ENCODE results near the gene ETS1.
A peak's percentile ranks its signal among the peaks of the same experiment; 100 is the strongest.

The ETS1 gene

DNA sequence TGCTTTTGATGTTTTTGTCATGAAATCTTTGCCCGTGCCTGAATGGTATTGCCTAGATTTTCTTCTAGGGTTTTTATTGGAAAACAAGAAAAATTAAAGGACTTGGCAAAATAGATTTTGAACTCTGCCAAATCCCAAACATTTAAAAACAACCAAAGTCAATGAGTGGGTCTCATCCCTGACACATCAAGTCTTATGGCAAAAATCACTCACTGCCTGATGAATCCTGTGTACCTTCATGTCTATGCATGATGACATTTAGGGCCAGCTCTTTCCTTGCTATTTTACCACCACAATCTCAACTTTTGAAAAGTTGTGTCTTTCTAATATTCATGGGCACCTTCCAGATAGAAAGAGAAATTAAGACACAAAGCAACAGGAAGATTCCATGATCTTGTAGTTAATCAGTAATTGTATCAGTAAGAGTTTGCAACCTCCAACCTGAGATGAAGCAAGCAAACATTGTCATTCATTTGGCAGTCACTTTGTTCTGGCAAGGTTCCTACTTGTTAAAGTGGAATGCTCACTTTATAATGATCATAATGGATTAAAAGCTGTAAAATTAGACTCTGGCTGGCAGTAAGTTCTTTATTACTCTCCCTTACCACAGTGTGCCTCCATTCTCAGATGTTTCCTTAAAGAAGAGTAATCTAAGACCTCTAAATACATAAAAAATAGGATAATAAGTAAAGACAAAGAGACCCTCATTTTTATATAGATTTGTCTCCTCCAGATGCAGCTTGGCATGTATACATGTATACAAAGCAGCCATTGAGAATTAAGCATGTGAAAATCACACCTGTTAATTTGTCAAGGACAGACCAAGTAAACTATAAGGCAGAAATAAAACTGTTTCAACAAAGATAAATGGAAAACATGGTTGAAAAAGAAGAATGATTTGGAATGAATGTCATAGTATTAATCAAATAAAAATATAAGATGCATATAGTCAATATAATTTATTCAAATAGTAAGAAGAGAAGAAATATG is 51.6 kb downstream of the ETS1 start:
- DNase-seq (ENCODE audit: low read depth) = no peak

DNA sequence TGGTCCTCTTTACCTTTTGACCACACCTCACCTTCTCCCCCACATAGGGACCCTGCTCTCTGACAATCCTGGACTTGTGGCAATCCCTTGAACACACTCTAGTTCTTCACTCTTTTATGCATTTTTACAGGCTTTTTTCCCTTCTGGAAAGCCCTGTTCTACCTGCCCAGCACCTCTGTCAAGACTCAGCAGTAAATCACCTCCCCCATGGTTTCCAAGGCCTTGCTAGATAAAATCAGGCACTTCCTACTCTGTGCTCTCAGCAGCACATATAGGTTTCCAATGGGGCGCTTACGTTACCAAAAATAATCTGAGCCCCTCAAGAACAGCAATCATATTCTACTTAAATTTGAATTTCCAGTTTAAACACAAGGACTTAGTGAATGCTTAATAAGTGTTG is 53.9 kb downstream of the ETS1 start:
- DNase-seq (ENCODE audit: low read depth) = no peak

DNA sequence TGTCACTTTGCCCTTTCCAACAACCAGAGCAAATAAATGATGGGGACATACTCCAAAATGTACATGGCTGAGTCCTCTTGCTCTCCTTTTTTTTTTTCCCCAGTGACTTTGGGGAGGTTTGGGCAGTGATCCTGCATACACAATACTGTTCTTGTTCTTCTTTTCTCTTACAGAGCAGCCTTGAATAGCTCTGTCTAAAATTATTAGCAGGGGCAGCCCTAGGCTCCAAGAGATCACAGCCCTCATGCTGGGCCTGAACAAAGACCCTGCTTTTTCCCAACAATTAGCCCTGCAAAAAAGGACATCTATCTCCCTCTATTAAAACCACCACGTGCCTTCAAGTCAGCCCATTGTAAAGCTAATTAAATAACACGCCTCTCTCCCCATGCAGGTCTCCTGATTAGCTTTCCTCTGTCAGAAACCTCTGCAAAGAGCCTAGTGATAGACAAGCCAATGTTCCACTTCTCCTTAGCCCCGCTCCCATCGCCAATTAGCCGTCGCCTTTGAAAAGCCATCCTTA is 54.7 kb downstream of the ETS1 start:
- DNase-seq (ENCODE audit: low read depth) = no peak

DNA sequence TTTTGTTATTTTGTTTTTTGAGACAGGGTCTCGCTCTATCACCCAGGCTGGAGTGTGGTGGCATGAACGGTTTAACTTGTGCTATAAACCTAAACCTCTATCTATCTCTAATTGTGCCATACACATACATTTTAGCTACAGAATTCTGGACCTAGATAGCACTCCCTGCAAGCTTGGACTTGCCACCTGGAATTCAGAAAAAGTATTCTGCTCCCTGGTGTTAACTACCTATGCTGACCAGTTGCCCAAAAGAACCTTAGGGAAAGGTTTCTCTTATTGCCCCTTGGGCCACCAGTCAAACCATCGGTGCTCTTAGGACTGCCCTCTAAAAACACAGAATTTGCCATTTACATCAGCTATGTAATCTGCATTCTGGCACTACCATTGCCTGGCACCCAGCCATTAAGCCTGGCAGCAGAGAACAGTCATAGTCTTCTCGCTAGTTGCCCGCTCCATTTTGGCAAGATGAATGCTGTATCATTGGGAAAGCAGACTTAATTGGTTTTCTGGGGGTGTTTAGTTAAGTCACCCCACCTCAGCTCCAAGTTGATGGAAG is 55.3 kb downstream of the ETS1 start:
- no peak for DNase-seq (ENCODE audit: low read depth)

DNA sequence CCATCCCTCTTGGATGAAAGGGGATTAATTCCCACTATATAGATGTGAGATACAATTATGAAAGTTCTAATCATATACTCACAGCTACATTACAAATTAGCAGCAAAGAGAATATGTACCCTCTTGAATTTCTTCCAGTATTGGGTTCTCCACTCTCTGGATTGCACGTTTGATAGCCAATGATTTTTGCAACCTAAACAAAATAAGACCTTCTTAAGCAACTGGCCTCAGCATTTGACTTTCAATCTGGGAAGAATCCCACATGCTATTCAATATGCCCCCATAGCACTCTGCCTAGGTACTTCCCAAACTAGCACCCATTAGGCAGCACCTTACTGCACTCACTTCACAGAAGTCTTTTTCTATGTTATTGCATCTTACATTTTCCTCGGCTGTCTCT is 55.8 kb downstream of the ETS1 start:
- no peak for DNase-seq (ENCODE audit: low read depth)

DNA sequence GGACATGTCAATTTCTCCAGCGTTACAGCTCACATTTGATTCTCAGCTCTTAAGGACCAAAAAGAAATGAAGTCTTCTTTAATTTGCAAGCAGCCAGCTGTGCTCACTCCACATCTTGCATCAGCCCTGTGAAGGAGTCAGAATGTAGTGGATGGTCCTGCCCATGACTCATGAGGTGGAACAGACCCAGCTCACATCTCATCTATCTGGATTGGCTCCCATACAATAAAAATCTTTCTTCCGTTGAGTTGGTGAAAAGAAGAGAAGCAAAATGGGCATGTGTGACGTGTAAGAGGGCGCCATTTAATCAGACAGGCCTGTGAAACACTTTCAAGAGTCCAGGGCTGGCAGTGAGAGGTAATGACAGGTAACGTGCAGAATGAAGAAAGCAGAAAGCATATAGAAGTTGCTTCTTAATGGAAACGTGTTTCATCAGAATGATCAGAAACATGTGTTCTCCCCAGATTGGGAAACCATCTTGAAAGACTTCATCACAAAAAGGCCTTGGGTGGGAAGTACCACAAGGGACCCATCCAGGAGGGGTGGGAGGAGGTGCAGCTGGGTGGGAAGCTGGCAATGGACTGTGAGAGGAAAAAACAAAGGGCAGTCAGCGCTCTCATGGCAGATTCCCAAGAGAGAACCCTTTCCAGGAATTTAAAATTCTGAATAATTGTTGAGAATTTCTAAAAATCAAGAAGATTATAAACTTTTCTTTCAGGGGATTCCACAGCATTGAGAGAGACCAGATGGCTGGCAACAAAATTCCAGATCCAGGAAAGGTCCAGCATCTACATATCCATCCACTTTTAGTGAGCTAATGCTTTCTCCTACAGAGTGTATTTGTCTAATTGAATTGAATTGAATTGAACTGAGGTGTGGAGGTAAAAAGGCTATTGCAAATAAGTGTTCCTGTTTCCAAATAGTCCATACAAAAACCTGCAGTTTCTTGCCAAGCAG is 57.0 kb downstream of the ETS1 start:
- no peak for DNase-seq (ENCODE audit: low read depth)

DNA sequence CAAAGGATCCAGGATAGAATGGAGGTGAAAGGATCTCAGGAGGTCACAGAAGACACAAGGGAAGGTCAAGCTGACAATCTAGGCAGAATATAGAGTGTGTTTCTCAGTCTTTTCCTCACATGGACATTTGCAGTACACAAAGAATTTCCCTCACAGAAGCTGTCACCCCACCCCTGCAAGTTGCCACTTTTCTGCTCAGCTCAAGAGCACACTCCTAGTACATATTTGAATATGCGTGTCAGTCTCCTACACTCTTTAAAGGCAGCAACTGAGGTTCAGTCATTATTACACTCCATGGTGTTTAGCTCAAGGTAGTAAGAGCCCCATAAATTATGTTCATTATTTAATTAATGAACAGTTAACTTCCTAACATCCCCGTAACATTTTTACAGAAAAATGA is 59.1 kb downstream of the ETS1 start:
- DNase-seq (ENCODE audit: low read depth) = no peak

DNA sequence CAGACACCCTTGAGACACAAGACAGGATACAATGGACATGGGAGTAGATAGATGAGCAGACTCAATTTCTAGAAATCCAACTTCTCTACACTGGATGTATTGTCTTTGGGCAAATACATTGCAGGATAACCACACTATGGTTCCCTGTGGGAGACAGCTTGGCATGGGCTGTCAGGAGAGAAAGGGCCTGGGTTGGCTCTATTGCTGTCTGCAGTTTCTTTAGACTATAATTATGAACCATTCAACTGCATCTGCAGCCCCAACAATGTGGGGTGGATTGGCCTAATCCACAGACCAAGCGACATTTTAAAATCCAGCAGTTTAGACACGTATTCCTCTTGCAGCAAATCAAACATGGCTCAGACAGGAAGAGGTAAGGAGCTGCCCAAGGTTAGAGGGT is 60.3 kb downstream of the ETS1 start:
- no peak for DNase-seq (ENCODE audit: low read depth)

DNA sequence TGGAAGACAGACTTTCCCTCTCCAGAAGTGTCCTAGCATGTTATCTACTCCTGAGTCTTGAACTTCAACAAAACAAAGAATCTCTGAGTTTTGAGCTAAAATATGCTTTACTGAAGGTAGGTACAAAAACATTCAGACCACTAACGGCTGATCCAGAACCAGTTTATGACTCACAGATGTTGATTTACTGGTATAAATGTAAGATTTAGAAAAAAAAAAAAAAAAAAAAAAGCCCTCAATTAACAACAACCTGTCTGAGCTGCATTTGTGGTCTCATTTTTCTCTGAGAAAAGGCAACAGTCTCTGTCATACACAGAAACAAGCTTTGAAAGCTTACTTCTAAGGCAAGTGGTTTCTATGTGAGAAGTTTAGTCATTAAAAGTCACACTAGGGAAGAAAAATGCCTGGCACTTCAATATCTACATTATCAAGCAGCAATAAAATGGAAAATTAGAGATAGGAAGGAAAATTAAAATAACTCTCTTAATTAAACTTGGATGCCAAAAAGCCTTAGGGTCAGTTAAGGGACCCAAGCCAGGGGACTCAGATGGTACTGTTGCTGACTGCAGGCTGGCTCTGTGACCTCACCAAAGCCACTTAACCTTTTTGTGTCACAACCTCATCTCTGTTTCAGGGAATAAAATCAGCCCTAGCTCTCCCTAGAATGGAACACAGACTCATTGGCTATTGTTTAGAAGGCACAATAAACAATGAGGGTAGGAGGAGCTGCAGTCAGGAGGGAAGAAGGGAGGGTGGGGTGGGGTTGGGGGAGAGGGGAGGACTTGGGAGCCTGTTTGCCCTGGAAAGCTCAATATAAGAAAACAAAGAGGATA is 61.7 kb downstream of the ETS1 start:
- no peak for DNase-seq (ENCODE audit: low read depth)

DNA sequence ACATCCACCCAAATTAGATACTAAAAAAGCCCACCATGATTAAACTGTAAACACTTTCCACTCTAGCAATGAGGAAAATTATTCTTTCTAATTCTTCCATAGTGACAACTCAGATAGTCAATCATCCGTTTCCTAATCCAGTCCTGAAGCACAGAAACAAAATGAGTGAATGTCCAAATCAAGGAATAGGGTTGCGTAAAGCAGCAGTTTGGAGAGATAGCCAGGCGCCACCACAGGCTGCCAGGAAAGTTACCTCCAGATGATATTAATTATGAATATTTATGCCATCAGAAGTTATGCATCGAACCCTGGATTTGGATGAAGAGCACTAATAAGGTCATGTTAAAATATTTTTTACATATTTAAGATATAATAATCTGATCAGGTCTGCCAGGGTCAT is 63.2 kb downstream of the ETS1 start:
- no peak for DNase-seq (ENCODE audit: low read depth)

DNA sequence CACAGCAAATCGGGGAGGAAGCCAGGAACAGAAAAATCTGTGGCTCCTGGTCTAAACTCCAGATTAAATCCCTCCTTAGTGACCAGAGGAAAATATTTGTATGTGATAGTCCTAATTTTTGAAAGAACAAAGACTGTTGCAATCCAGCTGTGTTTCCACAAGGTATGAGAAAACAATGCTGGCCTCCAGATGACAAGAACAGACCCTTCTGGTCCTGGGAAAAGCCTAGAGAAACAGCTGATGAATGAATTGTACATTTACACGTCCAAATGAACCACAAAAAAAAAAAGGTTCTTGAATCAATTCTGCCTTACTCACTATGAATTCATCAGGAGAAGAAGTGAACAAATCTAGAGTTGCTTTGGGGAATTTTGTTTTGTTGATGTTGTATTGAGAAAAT is 63.7 kb downstream of the ETS1 start:
- no peak for DNase-seq (ENCODE audit: low read depth)

DNA sequence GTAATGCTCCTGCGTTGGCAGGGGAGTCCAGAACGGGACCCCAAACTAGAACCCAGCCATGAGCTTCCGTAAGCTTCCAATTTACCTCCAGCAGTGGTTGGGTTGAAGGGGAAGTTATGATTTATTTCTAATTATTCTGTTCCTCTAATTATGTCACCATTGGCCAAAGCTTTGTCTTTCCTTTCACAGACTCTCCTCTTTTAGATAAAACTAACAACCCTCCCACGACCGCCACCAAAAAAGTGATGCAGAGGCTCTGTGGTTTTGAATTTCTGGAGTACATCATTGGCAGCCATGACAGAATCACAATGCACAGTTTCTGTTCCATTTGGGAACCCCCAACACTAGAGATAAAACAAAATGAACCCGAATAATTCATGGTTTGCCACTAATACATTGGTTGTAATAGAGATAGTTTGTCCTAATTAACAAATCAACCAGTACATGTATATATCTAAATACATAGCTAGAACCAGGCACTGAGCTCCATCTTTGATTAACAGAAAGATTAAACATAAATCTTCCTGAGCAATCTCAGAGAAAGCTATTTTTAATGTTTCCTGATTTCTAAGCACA is 64.3 kb downstream of the ETS1 start:
- peak; percentile 54 for DNase-seq (ENCODE audit: low read depth)

DNA sequence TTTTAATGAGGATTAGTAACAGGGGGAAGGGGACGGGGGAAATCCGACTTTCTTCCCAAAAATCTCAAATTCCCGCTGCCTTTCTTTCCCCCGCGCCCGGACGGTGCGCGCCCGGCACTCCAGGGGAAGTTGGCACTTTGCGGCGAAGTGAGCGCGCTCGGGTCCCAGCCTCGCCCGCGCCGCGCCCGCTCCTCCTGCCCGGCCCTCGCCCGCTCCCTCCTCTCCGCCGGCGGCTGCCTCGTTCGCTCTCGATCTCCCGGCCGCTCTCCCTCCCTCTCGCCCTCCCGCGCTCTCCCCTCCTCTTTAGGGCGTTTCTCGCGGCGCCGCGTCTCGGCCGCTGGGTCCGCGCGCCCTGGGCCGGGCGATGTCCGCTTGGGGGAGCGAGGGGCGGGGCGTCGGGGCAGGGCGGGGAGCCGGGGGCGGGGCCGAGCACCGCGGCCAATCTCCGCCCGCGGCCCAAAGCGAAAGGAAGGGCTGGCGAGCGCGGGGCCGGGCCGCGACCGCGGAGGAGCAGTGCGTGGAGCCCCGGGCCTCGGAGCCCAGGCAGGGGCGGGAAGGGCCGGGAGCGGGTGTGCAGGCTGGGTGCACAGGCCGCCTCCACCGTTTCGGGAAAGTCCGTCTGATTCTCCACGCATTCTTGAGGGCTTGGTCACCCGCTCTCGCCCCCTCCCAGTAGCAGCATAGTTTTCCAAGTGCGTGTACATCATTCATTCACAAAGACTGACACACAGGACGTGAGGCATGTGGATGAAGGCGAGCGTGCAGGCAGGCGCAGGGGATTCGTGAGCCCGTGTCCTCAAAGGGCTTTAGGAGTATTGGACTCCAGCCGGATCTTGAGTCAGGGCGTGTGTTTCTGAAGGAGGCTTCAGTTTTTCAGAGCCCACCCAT is 65.1 kb downstream of the ETS1 start:
- peak; percentile 70 for DNase-seq (ENCODE audit: low read depth)

DNA sequence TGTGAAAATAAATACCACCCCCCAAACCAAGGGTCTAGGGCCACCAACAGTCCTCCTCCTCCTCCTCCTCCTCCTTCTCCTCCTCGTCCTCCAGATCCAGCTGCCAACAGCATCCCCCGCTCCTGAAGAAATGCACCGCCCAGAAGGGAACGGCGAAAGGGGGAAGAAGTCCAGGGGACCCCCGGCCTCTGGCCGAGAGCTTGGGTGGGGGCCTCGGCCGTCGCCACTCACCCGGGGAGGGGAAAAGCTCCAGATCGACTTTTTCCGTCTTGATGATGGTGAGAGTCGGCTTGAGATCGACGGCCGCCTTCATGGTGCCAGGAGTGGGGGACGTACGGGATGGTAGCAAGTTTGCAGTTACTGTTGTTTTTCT is 65.7 kb downstream of the ETS1 start:
- no peak for DNase-seq (ENCODE audit: low read depth)

DNA sequence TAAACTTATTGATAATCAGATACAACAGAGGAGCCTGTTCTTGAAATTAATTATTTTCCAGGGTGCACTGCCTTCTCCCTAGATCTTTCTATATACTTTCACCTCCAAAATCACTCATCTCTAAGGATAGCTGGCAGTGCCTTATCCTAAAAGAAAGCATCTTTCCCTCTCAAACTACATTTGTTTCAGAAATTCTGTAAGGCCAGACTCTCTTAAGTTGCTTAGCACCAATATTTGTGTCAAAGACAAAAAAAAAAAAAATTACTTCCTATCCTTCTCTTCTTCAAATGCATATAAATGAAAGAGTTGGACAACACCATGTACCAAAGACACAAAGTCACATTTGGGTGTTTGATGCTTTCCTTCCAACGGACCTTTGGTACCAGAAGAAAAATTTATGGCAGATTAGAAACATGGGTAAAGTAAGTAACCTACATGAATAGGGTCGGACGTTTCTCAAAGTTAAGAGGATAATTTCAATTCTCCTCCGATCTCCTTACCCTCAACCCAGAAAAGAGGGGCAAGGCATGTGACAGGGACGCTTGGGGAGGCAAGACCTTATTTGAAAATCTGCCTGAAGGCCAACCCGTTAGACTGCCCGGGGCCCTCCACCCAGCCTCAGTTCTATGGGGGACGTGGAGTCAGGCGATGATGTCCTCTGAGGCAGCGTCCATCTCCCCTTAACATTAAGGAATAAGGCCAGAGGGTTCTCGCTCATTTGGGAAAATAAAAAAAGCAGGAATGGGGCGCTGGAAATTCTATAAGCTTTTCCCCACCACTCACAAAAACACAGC is 66.3 kb downstream of the ETS1 start:
- no peak for DNase-seq (ENCODE audit: low read depth)

DNA sequence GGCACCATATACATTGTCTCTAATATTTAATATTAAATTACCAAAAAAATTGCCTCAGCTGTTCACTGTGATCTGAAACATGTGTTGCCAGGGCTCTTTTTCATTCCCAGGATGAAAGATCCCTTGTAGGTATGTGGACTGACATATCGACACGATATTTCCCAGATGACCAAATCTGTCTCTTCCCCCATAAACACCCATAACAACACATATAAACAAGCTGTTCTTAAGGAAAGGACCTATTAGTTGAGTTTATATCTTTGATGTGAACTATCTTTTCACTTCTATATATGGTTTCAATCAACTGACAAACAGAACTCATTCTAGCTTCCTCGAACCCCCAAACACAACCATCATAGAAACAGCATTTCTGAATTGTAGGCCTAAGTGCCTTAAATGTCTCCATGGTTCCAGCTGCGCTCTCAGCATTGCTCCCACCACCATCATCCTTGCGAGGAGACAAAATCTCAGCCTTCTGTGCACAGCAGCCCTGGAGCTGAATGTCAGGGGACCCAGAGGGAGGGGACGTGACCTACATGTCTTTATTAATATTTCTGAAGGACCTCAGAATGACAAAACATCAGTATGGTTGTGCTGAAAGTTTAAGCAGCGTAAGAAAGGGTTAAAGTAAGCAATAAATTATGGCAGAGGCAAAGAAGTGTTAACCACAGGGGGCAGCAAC is 67.0 kb downstream of the ETS1 start:
- no peak for DNase-seq (ENCODE audit: low read depth)

DNA sequence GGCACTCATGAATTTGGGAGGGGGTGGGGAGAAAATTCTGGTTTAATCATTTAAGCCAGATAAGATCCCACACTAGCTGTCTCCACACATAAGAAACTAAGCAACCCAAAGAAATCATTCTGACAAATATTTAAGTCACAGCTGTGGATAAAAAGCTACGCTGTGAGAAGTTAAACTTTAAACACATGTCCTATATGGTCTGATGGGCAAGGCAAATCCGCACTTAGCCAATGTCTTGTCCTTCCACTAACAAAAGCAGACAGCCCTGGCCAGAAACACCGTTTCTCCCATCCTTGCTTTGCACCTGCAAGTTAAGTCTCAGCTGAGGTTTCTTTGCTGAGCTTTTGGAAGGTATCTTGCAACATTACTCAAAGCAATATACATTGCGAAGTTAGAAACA is 68.0 kb downstream of the ETS1 start:
- no peak for DNase-seq (ENCODE audit: low read depth)

DNA sequence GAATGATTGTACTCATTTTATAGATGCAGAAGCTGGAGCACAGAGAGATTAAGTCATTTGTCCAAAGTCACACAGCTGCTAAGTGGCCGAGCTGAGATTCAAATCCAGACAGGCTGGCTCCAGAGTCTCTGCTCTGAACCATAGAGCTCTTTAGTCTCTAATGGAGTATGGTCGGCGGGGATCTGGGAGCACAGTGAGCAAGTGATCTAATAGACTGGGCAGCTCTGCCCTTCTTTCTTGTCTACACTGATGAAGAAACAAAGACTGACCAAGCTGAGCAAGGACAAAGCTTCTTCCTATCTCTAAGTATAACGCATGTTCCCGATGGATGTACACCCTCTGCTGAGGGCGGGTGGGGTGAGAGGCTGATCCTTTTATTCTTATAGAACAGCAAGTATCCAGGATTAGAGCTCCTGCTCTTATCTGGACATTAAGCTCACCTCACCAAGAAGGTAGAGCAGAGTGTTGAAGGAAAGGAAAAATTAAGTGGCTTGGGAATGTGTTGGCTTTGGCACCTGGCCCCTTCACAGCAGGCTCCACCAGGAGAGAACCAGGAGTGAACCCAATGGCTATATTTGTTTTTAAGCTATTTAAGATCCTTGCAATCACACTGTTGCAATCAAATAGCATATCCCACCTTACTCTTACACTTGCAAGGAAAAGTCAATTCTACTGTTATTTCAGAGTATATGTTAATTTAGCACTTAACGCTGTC is 68.7 kb downstream of the ETS1 start:
- no peak for DNase-seq (ENCODE audit: low read depth)
